Measurements from ENCODE around the gene CEP350.

The CEP350 gene

DNA sequence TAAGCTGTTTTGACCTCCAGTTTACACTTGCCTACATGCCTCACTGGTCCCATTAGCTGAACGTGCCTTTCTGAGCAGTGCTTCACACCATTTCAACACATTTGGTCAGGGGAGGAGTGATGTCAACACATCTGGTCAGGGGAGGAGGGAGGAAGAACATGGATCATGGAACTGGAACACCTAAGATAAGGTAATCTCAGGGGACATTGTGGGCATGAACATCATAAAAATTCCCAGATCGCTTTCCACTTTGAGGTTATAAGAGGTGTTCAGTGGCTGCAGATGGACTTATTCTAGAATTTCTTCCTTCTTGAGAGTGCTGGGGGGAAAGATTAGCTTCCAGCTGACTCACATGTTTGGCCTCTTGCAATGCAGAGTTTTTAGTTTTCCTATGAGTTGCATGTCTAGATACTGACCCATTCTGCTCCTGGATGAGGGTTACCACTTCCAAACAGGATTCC, 202.1 kb downstream of the CEP350 start:
- DNase-seq (ENCODE audit: low read depth), result peak; percentile 55

DNA sequence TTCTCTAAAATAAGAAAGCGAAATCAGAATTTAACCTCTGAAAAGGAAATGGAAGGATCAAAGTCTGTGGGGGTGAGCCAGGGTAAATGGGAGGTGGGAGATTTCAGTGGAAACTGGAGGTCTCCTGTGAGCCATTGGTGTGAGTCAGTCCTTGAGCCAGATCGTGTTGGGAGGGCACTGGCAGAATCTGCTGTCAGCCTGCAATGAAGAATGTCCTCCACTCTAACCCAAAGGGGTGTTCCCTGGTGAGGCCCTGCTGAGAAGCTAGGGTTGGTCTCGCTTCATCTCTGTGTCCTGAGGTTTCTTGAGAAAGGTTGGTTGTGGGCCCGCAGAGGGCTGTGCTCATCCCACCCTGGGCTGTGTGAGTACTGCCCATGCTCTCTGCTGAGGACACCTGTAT, 202.5 kb downstream of the CEP350 start:
- peak; percentile 33 for DNase-seq (ENCODE audit: low read depth)

DNA sequence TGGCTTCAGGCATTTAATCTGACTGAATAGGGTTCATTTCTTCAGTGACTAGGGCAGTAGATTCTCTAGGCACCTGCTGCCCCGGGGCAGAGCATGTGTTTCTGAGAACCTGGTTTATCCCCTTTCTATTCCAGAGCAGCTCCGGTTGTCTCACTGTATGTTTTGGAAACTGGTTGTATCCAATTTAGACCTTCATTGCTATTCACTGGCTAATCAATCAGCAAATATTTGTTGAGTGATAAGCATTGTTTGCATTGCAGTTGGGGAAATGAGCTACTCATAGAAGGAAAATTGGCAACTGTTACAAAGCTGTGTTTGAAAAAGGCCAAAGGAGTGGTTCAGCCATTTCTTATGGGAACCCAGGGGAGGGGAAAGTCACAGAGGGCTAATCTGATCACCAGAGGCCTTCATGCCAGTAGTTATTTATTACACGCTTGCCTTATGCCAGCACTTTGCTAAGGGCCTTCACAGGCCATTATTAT, 203.0 kb downstream of the CEP350 start:
- no peak for DNase-seq (ENCODE audit: low read depth)

DNA sequence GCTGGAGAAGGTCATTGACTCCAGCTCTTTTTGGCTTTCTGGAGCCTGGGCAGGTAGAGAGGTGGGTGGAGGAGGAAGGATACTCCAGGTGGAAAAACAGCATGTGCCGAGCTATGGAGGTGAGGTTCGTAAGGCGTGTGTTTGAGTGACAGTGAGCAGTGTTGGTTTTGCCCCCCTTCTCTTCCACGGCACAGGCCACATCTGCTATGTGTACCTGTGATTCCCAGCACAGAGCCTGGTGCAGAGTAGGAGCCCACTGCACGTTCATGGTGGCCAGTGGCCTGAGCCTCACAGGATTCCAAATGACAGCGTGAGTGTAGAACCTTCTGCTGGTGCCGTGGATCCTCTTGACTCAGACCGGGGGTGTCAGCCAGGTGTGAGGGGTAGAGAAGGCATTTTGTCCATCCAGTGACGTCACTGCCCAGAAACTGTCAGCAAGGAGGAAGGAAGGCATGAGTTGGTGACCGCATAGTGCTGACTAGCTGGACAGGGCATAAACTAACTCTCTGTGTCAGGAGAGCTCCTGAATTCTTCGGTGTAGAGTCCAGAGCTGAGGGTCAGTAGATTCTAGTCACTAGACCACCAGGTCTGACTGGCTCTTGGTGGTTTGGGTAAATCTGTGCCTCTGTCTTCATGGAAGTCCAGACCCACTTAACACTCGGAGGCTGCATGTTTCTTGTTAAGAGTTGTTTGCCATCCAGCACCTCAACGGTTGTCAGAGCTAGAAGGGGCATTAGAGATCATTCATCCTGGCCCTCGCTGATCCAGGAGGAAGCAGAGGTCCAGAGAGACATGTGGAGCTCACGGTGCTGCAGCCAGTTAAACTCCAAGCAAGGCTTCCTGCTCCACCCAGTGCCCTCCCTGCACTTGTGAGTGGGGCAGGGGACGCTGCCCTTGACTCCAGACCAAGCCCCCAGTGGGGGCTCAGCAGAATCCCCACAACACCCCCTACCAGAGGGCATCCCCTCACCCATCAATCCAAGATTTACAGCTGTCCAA, 203.8 kb downstream of the CEP350 start:
- DNase-seq (ENCODE audit: low read depth), result no peak

DNA sequence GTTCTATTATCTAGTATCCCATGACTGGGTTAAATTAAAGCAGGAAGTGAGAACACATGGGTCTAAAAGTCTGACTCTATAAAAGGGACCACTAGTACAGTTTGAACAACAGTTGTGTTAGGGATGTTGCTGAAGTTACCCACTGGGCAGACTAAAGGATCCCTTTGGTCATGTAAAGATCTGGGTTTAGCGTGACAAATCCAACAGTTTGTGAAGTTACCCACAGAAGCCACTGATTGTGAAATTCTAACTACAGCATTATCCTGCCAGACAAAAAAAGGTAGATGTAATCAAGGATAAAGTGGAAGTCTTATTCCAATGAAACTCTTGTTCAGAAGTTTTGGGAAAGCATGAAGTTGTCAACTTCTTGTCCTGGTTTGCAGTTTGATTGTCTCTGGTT, 205.7 kb downstream of the CEP350 start:
- DNase-seq (ENCODE audit: low read depth), result no peak

DNA sequence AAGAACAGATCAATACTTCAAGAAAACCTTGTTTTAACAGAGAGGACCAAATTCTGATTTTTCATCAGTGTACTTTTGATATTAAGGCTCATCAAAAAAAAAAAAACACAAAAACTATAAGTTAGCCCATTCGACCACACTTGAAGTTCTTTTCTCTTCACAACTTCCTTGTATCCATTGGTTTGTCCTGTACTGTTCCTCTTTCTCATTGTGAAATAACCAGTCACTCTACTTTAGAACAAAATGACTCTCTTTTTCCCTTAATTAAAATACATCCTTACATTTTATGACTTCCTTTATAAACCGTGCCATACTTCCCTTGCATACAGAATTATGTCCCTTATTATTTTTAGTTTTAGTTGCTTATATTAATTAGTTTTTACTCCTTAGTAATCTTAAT, 208.4 kb downstream of the CEP350 start:
- DNase-seq (ENCODE audit: low read depth), result no peak

Measured in stromal cell of bone marrow (primary cell).